Measurements from ENCODE around the gene RGL3.

- no peak for TF ChIP-seq CTCF (IDR thresholded peaks at IDR 0.05)
- no peak for TF ChIP-seq ZFX (IDR thresholded peaks at IDR 0.05; ENCODE audit: borderline replicate concordance)
Observed at GRCh38 chr19:11423791-11424181, 4.7 kb upstream of the RGL3 start.
